NOMO-1 (cell line): ENCODE data around the gene ZSCAN2.

Experiments used
- DNase-seq, 2 experiments: peaks; one replicate each; lab custom pipeline; 2025; ENCODE audit not compliant: unreplicated experiment in 2 of 2; lab: John Stamatoyannopoulos, UW

The ZSCAN2 gene

DNA sequence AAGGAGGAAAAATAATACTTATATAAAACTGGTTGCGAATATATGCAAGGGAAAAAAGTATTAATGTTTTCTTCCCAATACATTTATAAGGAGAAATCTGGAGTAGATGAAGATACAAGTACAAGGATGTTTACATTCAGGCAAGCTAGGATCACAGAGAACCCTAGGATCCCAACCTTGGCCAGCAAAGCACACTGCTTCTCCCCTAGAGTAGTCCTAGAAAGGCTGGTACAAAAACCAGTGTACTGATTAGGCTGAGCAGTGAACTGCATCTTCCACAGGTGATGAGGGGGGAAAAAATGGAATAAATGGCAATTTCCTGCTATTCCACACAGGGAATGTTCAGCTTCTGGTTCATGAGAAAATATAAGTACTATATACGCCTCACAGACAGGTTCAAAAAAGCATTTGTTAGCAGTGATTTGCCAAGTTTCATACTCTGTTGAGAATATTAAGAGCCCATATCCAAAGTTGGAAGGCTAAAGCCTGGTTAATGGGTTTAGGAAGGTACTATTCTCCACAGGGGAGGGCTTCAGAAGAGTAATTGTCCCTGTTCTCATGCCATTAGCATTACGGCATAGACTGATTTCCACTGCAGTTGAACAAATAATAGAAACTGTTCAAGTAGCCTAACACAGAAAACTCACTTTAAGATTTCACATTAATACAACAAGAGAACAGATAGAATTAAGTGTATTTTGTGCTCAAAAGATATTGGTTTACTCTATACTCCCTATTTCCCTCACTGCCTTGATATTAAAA, 67.6 kb downstream of the ZSCAN2 start:
- DNase-seq: no peak

DNA sequence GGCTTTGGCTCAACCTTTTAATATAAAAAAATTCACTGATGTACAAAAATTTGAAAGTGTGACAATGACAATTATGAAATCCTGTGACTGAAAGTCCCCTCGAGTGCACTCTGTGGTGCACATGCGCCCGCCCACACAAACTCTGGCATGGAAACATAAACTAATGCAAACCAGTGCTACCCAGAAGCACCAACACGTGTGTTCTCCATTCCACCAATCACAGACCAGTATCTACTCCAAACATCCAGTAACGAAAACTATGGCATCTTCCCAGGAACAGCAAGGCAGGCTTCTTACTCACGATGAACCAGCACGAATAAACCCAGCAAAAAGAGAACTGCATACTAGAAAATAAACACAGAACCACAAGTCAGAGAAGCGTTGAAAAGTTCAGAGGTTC, 68.9 kb downstream of the ZSCAN2 start:
- no peak for DNase-seq

DNA sequence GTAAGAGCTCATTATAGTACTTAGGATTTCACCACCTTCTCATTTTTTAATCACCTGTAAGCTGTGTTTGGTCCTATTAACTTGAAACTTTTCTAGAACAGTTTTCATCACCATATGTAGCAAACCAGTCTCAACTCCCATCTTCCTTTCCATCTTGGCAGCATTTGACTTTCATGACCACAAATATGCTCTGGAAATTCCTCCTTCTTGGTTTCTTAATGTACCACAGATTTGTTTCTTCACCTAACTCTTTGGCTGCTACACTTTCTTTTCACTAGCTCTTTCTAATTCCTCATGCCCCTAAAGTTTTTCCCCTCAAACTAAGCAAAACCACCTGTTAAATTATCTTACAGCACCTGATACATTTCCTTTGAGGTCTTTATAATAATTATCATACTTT, 70.4 kb downstream of the ZSCAN2 start:
- no peak for DNase-seq
